IMR-90 (cell line): ENCODE data around the gene PLEKHA4. TPM values are rescaled to one million over a fixed set of nuclear protein-coding genes. Genes with fewer than 3 reads are reported as not detected.

Experiments used
- ATAC-seq: fragments of 200-7000 bp; cut with Tn5 transposase; 2 replicates; pipeline ENCODE4 v1.9.1; 2020; ENCODE audit warnings: low read depth, mild to moderate bottlenecking, moderate library complexity
- BruUV-seq: library from RNA; stranded (reverse); fragments of 400-500 nt; replicated peaks from 2 replicates; lab custom pipeline; 2021; lab: Mats Ljungman, UMichigan
- CTCF ChIA-PET: fragments of 300-600 bp; formaldehyde crosslinking; extraction: SDS; loops from one replicate; lab custom pipeline; 2021; ENCODE audit warnings: antibody characterized with exemption; lab: Yijun Ruan, JAX
- POLR2A ChIA-PET: fragments of 300-600 bp; sonication (Branson Sonifier 250); formaldehyde crosslinking; loops from one replicate; lab custom pipeline; 2022; ENCODE audit warnings: antibody characterized with exemption; ENCODE audit not compliant: unreplicated experiment; lab: Charles Lee
- DNase-seq: peaks from one replicate; pipeline ENCODE4 v3.0.0; 2013
- H2AFZ ChIP-seq: replicated peaks from 2 replicates; pipeline ENCODE3; 2013; ENCODE audit warnings: low read length, mild to moderate bottlenecking; ENCODE audit not compliant: poor library complexity
- H2AK5ac ChIP-seq: 2 replicates; pipeline ENCODE4 v1.6.1; 2013; ENCODE audit warnings: low read depth, low read length, inconsistent platforms
- H2AK9ac ChIP-seq: replicated peaks from 2 replicates; pipeline ENCODE3; 2013; ENCODE audit warnings: mild to moderate bottlenecking, low read depth, low read length, moderate library complexity; ENCODE audit not compliant: poor library complexity
- H2BK120ac ChIP-seq: 2 replicates; pipeline ENCODE4 v1.6.1; 2013; ENCODE audit warnings: low read depth, low read length, inconsistent platforms
- H2BK15ac ChIP-seq: 3 replicates; pipeline ENCODE4 v1.6.1; 2013; ENCODE audit warnings: low read depth, low read length, inconsistent platforms
- H2BK20ac ChIP-seq: 2 replicates; pipeline ENCODE4 v1.6.1; 2013; ENCODE audit warnings: low read depth, mild to moderate bottlenecking, inconsistent platforms, low read length, moderate library complexity
- H2BK5ac ChIP-seq: 2 replicates; pipeline ENCODE4 v1.6.1; 2013; ENCODE audit warnings: mild to moderate bottlenecking, low read depth, low read length, inconsistent platforms; ENCODE audit not compliant: poor library complexity, severe bottlenecking
- H3K14ac ChIP-seq: replicated peaks from 2 replicates; pipeline ENCODE4 v1.6.1; 2013; ENCODE audit warnings: low read depth, low read length, inconsistent platforms
- H3K18ac ChIP-seq: 2 replicates; pipeline ENCODE4 v1.6.1; 2013; ENCODE audit warnings: low read depth, low read length, control low read depth
- H3K23ac ChIP-seq: 2 replicates; pipeline ENCODE4 v1.6.1; 2013; ENCODE audit warnings: low read depth, low read length, inconsistent platforms
- H3K27ac ChIP-seq: 2 replicates; pipeline ENCODE4 v1.5.1; 2013; ENCODE audit warnings: mild to moderate bottlenecking, control low read depth, low read length; ENCODE audit not compliant: insufficient read depth
- H3K27me3 ChIP-seq: 2 replicates; pipeline ENCODE4 v1.6.1; 2013; ENCODE audit warnings: low read length; ENCODE audit not compliant: control insufficient read depth, insufficient read depth
- H3K36me3 ChIP-seq: 2 replicates; pipeline ENCODE4 v1.6.1; 2013; ENCODE audit warnings: low read length, mixed read lengths; ENCODE audit not compliant: control insufficient read depth, insufficient read depth
- H3K4ac ChIP-seq: 2 replicates; pipeline ENCODE4 v1.6.1; 2013; ENCODE audit warnings: low read depth, low read length, inconsistent platforms
- H3K4me1 ChIP-seq: 2 replicates; pipeline ENCODE4 v1.6.1; 2013; ENCODE audit warnings: low read length, mixed read lengths; ENCODE audit not compliant: control insufficient read depth, insufficient read depth
- H3K4me2 ChIP-seq: 2 replicates; pipeline ENCODE4 v1.6.1; 2013; ENCODE audit warnings: low read depth, mild to moderate bottlenecking, control low read depth, low read length, moderate library complexity
- H3K4me3 ChIP-seq: 2 replicates; pipeline ENCODE4 v1.5.1; 2013; ENCODE audit warnings: low read depth, mild to moderate bottlenecking, control low read depth, low read length, moderate library complexity; ENCODE audit not compliant: insufficient read depth
- H3K56ac ChIP-seq: 2 replicates; pipeline ENCODE4 v1.6.1; 2013; ENCODE audit warnings: low read length, inconsistent platforms; ENCODE audit not compliant: insufficient read depth; ENCODE audit errors: extremely low read depth
- H3K79me1 ChIP-seq, 2 experiments: 2 replicates each; pipeline ENCODE4 v1.6.1; 2013; ENCODE audit warnings: low read length in 2 of 2, inconsistent platforms in 1 of 2, low read depth in 1 of 2
- H3K9ac ChIP-seq: 2 replicates; pipeline ENCODE4 v1.6.1; 2013; ENCODE audit warnings: low read depth, low read length, control low read depth
- H3K9me1 ChIP-seq: 2 replicates; pipeline ENCODE4 v1.6.1; 2013; ENCODE audit warnings: low read length, inconsistent platforms; ENCODE audit not compliant: insufficient read depth
- H3K9me3 ChIP-seq: 2 replicates; pipeline ENCODE4 v1.6.1; 2013; ENCODE audit warnings: low read length; ENCODE audit not compliant: control insufficient read depth, insufficient read depth
- H4K20me1 ChIP-seq: 2 replicates; pipeline ENCODE4 v1.6.1; 2013; ENCODE audit warnings: low read length, inconsistent platforms; ENCODE audit not compliant: insufficient read depth
- H4K5ac ChIP-seq: 2 replicates; pipeline ENCODE4 v1.6.1; 2013; ENCODE audit warnings: mild to moderate bottlenecking, low read depth, low read length, control low read depth
- H4K8ac ChIP-seq, 2 experiments: 2 replicates each; pipeline ENCODE4 v1.6.1; 2013; ENCODE audit warnings: low read depth in 2 of 2, low read length in 2 of 2, control low read depth in 1 of 2, inconsistent platforms in 1 of 2
- H4K91ac ChIP-seq: 2 replicates; pipeline ENCODE4 v1.6.1; 2013; ENCODE audit warnings: low read depth, low read length, inconsistent platforms; ENCODE audit not compliant: insufficient read depth
- CHD1 ChIP-seq: IDR thresholded peaks from 2 replicates; pipeline ENCODE4 v1.6.1; 2012; ENCODE audit warnings: low read depth, low read length, improper control_type of control experiment
- FOS ChIP-seq: fragments of 150-350 bp; IDR thresholded peaks from 2 replicates; pipeline ENCODE4 v1.6.1; 2016; ENCODE audit warnings: low read depth, low read length
- MAFK ChIP-seq: IDR thresholded peaks from 2 replicates; pipeline ENCODE4 v1.6.1; 2012; ENCODE audit warnings: low read depth, low read length, improper control_type of control experiment
- MAZ ChIP-seq: IDR thresholded peaks from 2 replicates; pipeline ENCODE4 v1.6.1; 2012; ENCODE audit warnings: low read depth, mild to moderate bottlenecking, low read length, improper control_type of control experiment, moderate library complexity, borderline replicate concordance
- MXI1 ChIP-seq: IDR thresholded peaks from 2 replicates; pipeline ENCODE4 v1.6.1; 2012; ENCODE audit warnings: low read depth, mild to moderate bottlenecking, low read length, moderate library complexity, borderline replicate concordance
- NFE2L2 ChIP-seq: fragments of 150-350 bp; IDR thresholded peaks from 2 replicates; pipeline ENCODE4 v1.6.1; 2016; ENCODE audit warnings: low read depth, mild to moderate bottlenecking, low read length
- POLR2A ChIP-seq: IDR thresholded peaks from 2 replicates; pipeline ENCODE4 v1.6.1; 2012; ENCODE audit warnings: mild to moderate bottlenecking, low read depth, low read length
- RCOR1 ChIP-seq: IDR thresholded peaks from 2 replicates; pipeline ENCODE4 v1.6.1; 2012; ENCODE audit warnings: mild to moderate bottlenecking, low read length, improper control_type of control experiment; ENCODE audit not compliant: insufficient replicate concordance
- RFX5 ChIP-seq: IDR thresholded peaks from 2 replicates; pipeline ENCODE4 v1.8.0; 2012; ENCODE audit warnings: low read depth, mild to moderate bottlenecking, low read length, moderate library complexity
- SMC3 ChIP-seq: fragments of 150-350 bp; IDR thresholded peaks from 2 replicates; pipeline ENCODE4 v1.6.1; 2016; ENCODE audit warnings: low read depth, mild to moderate bottlenecking, antibody characterized with exemption, low read length, moderate library complexity
- WGBS, 2 experiments: methylation state at CpG; one replicate each; pipeline versions ENCODE4 v1.1.5 to v1.1.7; 2013; ENCODE audit warnings: missing lambda C conversion rate in 2 of 2; ENCODE audit not compliant: insufficient read length in 1 of 2; ENCODE audit errors: extremely low coverage in 2 of 2; 5-methylcytosine and 5-hydroxymethylcytosine counted together
- dilution Hi-C: fragments of 300-500 bp; cut with HindIII; formaldehyde crosslinking; loops from one replicate; pipeline ENCODE4 v1.14.3; 2018; ENCODE audit warnings: low sequenced_read_pairs; ENCODE audit not compliant: unreplicated experiment
- in situ Hi-C: fragments of 300-500 bp; cut with MboI; formaldehyde crosslinking; loops from 3 replicates; pipeline ENCODE4 v1.14.3; 2019; ENCODE audit warnings: low sequenced_read_pairs, inconsistent platforms, mixed read lengths
- intact Hi-C: fragments of 100-400 bp; cut with micrococcal nuclease; formaldehyde crosslinking; loops from 2 replicates; pipeline ENCODE4 v1.10.0; 2022
- polyA plus RNA-seq, 3 experiments: library from polyadenylated mRNA; depleted of rRNA; stranded (reverse); fragments of >200 nt; gene quantifications; 2 replicates each; pipeline ENCODE4 v1.2.3, GENCODE V29; 2012; ENCODE audit warnings: low replicate concordance in 1 of 3
- total RNA-seq: library from RNA; depleted of rRNA; stranded (reverse); fragments of >200 nt; gene quantifications from 2 replicates; pipeline ENCODE4 v1.2.3, GENCODE V29; 2012
- TF ChIP-seq, protein P1 (sequence below): conservative IDR thresholded peaks from 2 replicates; pipeline ENCODE4 v1.5.1; 2012; ENCODE audit warnings: mild to moderate bottlenecking, low read depth, low read length, improper control_type of control experiment
- TF ChIP-seq, protein P2 (sequence below): fragments of 150-350 bp; IDR thresholded peaks from 2 replicates; pipeline ENCODE4 v1.6.1; 2016; ENCODE audit warnings: low read depth, mild to moderate bottlenecking, low read length, moderate library complexity, borderline replicate concordance

Gene PLEKHA4
- total and polyA plus RNA-seq, 2 of the 4 experiments (the other 2 are of a cell fraction): 4.5 to 14.4 TPM

DNA sequence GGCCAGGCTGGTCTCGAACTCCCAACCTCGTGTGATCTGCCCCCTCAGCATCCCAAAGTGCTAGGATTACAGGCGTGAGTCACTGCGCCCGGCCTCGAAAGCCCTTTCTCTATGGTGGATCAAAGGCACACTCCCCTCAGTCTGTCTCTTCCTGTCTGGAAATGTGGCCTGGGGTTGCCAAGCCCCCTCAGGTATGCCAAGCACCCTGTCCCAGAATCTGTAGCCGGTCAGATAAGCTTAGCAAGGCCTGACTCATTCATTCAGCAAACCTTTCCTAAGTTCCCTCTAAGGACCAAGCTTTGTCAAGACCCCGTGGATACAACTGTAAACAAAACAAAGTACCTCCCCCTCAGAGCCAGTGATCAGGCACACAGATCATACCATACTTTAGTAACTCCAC lies 45.8 kb upstream of the PLEKHA4 start:
- Histone ChIP-seq H2AK9ac (no peak overlapping the region), H2AK5ac (no peak overlapping the region), H4K8ac (no peak overlapping the region), H3K27me3 (no peaks in the 10 kb centered on the region), H2BK5ac (no peak overlapping the region), H3K36me3 (peaks cover 56% of the 10 kb centered on the region), H3K9me3 (no peaks in the 10 kb centered on the region), H2BK20ac (no peak overlapping the region), H3K79me1 (0 out of 4 replicates have a peak, but pooled peaks cover 0 to 14% of the 10 kb centered on the region in 2 experiments), H3K4ac (no peak overlapping the region), H3K9me1 (no peaks in the 10 kb centered on the region), H4K20me1 (no peaks in the 10 kb centered on the region; the same call in 1 of the 2 replicates), H3K14ac (no peak overlapping the region), H3K18ac (no peak overlapping the region), H2BK120ac (no peak overlapping the region), H2AFZ (no peak overlapping the region), H3K4me1 (no peaks in the 10 kb centered on the region), H2BK15ac (no peak overlapping the region), H3K56ac (no peak overlapping the region), H3K9ac (no peak overlapping the region), H3K23ac (no peak overlapping the region), H3K4me2 (no peak overlapping the region), H4K91ac (no peak overlapping the region), H4K5ac (no peak overlapping the region), H3K4me3 (no peak overlapping the region), H3K27ac (no peak overlapping the region)
- dilution Hi-C loops: no loop called here
- TF ChIP-seq MXI1 (no peak), NFE2L2 (no peak), FOS (no peak), CHD1 (no peak), RCOR1 (no peak), RFX5 (no peak), POLR2A (no peak), MAFK (no peak), MAZ (no peak), SMC3 (no peak)
- TF ChIP-seq, protein P1, sequence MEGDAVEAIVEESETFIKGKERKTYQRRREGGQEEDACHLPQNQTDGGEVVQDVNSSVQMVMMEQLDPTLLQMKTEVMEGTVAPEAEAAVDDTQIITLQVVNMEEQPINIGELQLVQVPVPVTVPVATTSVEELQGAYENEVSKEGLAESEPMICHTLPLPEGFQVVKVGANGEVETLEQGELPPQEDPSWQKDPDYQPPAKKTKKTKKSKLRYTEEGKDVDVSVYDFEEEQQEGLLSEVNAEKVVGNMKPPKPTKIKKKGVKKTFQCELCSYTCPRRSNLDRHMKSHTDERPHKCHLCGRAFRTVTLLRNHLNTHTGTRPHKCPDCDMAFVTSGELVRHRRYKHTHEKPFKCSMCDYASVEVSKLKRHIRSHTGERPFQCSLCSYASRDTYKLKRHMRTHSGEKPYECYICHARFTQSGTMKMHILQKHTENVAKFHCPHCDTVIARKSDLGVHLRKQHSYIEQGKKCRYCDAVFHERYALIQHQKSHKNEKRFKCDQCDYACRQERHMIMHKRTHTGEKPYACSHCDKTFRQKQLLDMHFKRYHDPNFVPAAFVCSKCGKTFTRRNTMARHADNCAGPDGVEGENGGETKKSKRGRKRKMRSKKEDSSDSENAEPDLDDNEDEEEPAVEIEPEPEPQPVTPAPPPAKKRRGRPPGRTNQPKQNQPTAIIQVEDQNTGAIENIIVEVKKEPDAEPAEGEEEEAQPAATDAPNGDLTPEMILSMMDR: no peak
- TF ChIP-seq, protein P2, sequence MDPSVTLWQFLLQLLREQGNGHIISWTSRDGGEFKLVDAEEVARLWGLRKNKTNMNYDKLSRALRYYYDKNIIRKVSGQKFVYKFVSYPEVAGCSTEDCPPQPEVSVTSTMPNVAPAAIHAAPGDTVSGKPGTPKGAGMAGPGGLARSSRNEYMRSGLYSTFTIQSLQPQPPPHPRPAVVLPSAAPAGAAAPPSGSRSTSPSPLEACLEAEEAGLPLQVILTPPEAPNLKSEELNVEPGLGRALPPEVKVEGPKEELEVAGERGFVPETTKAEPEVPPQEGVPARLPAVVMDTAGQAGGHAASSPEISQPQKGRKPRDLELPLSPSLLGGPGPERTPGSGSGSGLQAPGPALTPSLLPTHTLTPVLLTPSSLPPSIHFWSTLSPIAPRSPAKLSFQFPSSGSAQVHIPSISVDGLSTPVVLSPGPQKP: no peak
- CTCF ChIA-PET: no interaction called here
- intact Hi-C loops: no loop called here
- BruUV-seq: no TSS peak
- 96% methylated on average over 6 of the region's 8 CpGs; no CpG with 5 or more reads in 1 of the 2 experiments for WGBS, 2 experiments
- in situ Hi-C loops: no loop called here
- POLR2A ChIA-PET: no interaction called here
- ATAC-seq: no peak
- no peak for DNase-seq
